GM12873 (cell line): ENCODE results near the gene EID2B.

Source experiments
- TF ChIP-seq, protein P1 (sequence below): IDR thresholded peaks from 2 replicates; pipeline ENCODE4 v1.5.1; 2012; ENCODE audit warnings: low read depth, mild to moderate bottlenecking, moderate library complexity, low read length, control low read depth; ENCODE audit not compliant: insufficient read depth; ENCODE audit errors: missing control alignments

EID2B gene

DNA sequence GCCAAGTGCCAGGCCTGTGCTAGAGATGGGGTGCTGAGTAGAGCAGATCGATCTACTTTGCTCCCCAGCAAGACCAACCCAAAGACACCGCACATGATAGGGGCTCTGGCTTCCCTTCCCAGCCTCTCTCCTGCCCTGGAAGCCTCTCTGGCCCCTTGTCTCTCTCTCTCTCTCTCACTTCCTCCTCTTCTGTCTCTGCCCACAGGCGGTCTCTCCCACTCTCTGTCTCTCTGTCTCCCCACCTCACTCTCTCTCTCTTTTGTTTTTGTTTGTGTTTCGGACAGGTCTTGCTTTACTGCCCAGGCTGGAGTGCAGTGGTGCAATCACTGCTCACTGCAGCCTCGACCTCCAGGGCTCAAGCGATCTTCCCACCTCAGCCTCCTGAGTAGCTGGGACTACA lies 16.4 kb downstream of the EID2B start:
- TF ChIP-seq, protein P1, sequence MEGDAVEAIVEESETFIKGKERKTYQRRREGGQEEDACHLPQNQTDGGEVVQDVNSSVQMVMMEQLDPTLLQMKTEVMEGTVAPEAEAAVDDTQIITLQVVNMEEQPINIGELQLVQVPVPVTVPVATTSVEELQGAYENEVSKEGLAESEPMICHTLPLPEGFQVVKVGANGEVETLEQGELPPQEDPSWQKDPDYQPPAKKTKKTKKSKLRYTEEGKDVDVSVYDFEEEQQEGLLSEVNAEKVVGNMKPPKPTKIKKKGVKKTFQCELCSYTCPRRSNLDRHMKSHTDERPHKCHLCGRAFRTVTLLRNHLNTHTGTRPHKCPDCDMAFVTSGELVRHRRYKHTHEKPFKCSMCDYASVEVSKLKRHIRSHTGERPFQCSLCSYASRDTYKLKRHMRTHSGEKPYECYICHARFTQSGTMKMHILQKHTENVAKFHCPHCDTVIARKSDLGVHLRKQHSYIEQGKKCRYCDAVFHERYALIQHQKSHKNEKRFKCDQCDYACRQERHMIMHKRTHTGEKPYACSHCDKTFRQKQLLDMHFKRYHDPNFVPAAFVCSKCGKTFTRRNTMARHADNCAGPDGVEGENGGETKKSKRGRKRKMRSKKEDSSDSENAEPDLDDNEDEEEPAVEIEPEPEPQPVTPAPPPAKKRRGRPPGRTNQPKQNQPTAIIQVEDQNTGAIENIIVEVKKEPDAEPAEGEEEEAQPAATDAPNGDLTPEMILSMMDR: no peak

DNA sequence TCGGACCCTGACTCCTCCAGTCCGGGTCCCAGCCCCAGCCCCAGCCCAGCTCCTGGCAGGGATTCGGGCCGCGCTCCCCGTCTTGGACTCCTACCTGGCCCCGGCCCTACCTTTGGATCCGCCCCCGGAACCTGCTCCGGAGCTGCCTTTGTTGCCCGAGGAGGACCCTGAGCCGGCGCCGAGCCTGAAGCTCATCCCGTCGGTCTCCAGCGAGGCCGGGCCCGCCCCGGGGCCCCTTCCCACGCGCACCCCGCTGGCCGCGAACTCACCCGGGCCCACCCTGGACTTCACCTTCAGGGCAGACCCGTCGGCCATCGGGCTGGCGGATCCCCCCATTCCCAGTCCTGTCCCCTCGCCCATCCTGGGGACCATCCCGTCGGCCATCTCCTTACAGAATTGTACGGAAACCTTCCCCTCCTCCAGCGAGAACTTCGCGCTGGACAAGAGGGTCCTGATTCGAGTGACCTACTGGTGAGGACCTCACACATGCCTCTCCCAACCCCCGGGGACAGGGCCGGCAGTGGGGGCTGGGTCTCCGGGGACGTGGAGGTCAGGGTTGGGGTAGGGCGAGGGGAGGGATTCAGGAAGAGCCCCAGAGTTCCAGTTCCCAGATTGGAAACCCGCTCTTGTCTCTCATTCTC lies 17.0 kb downstream of the EID2B start:
- TF ChIP-seq, protein P1: no peak

DNA sequence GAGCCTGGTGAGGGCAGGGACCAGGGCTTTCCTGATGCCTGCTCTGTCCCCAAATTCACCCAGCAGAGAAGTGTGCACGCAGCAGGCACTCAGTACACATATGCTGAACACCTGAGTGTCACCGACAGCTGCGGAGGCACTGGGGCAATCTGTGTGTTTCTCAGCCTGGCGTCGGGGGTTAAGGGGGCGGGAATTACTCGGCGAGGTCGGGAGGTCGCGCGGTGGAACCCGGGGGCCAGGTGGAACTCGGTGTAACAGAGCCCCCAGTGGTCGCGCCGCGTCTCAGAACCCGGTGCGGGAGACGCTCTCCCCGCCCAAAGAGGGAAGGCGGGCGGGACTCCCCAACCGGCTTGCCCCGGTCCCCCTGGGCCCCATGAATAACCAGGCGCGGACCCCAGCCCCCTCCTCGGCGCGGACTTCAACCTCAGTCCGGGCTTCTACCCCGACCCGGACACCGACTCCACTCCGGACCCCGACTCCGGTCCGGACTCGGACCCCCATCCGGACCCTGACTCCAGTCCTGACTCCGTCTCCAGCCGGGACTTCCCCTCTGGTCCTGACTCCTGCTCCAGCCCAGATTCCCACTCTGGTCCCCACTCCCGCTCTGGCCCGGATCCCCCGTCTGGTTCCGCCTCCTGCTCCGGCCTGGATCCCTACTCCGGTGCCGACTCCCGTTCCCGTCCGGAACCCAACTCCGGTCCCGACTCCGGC lies 17.7 kb downstream of the EID2B start, which contains the start of gene SELENOV:
Gene SELENOV, plus strand, starts transcription at position 300 of the 711 bp plus-strand sequence. Its CDS starts 74 bp downstream, at position 374.
- TF ChIP-seq, protein P1: no peak

DNA sequence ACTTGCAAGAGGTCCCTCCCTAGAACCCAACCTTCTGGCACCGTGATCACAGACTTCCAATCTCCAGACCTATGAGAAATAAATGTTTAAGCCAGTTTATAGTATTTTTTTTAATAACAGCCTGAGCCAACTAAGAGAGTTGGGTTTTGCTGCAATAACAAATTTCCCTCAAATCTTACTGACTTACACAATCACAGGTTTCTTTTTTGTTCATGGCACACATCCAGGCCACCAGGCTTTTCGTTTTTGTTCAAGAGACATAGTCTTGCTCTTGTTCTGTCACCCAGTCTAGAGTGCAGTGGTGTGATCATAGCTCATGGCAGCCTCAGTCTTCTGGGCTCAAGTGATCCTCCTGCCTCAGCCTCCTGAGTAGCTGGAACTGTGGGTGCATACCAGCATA lies 19.7 kb downstream of the EID2B start:
- TF ChIP-seq, protein P1: no peak

DNA sequence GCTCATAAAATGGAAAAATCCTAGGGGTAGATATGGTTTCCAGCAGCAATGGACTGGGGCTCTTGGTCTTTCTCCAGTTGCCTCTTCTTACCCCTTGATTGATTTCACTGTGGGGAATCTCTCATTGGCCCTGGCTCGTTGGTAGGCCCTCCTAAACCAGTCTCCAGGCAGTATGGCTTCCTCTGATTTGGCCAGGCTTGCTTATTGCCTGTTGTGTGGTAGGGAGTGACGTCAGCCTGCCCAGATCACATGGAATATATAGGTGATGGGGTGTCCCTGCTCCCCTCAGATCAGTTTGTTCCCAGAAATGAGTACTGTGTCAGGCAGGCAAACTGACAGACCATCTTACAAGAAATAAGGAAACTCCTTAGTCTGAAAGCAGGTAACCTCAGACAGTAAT lies 23.4 kb downstream of the EID2B start:
- TF ChIP-seq, protein P1: no peak

DNA sequence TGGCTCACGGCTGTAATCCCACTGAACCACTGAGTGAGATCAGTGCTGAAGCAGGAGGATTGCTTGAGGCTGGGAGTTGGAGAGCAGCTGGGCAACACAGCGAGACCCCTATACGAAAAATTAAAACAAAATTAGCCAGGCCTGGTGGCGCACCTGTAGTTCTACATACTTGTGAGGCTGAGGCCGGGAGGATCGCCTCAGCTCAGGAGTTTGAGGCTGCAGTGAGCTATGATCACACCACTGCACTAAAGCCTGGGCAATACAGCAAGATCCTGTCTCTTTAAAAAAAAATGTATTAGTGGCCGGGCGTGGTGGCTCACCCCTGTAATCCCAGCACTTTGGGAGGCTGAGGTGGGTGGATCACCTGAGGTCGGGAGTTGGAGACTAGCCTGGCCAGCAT lies 24.0 kb downstream of the EID2B start:
- TF ChIP-seq, protein P1: no peak

DNA sequence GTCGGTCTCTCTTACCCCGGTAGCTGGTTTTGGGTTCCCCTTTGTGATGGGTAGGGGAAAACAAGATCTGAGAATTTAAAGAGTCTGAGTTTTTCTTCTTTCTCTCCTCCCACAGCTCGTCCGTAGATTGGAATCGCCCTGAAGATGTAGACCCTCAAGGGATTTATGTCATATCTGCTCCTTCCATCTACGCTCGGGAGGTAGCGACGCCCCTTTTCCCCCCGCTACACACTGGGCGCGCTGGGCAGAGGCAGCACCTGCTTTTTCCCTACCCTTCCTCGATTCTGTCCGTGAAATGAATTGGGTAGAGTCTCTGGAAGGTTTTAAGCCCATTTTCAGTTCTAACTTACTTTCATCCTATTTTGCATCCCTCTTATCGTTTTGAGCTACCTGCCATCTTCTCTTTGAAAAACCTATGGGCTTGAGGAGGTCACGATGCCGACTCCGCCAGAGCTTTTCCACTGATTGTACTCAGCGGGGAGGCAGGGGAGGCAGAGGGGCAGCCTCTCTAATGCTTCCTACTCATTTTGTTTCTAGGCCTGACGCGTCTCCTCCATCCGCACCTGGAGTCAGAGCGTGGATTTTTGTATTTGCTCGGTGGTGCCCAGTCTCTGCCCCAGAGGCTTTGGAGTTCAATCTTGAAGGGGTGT lies 24.8 kb downstream of the EID2B start:
- TF ChIP-seq, protein P1: no peak
